Cardiac muscle cell (in vitro differentiated cells and primary cell): ENCODE data around the gene AP3B1. TPM values are rescaled to one million over a fixed set of nuclear protein-coding genes. Genes with fewer than 3 reads are reported as not detected.

Experiments
- DNase-seq, 2 donors: peaks; one replicate each; pipeline versions ENCODE4 v3.0.0 to v3.0.0-alpha.2; 2010 to 2017; ENCODE audit warnings: low read depth in 1 of 2, low spot score in 1 of 2
- H3K27ac ChIP-seq: fragments of 200-600 bp; sonication (generic); 2 replicates; pipeline ENCODE4 v1.5.1; 2016
- H3K27me3 ChIP-seq: fragments of 200-600 bp; sonication (generic); 2 replicates; pipeline ENCODE4 v1.6.0; 2016; ENCODE audit warnings: control low read depth
- H3K36me3 ChIP-seq: fragments of 200-600 bp; sonication (generic); 2 replicates; pipeline ENCODE4 v1.5.1; 2016; ENCODE audit warnings: control low read depth
- H3K4me1 ChIP-seq: fragments of 200-600 bp; sonication (generic); 2 replicates; pipeline ENCODE4 v1.8.1; 2017; ENCODE audit warnings: low read depth, mild to moderate bottlenecking, mixed run types
- H3K4me3 ChIP-seq: fragments of 200-600 bp; sonication (generic); 2 replicates; pipeline ENCODE4 v1.5.1; 2016; ENCODE audit warnings: mild to moderate bottlenecking
- H3K9me3 ChIP-seq: fragments of 200-600 bp; sonication (generic); 2 replicates; pipeline ENCODE4 v1.5.1; 2017; ENCODE audit warnings: low read depth, mild to moderate bottlenecking, control low read depth
- CTCF ChIP-seq: IDR thresholded peaks from 2 replicates; pipeline ENCODE4 v1.5.1; 2012; ENCODE audit warnings: low read depth, mild to moderate bottlenecking, low read length
- polyA plus RNA-seq: library from polyadenylated mRNA; unstranded; fragments of >200 nt; fragmentation: Nextera tagmentation; extraction: Ambion mirVana; gene quantifications from 2 replicates; pipeline ENCODE4 v1.2.1, GENCODE V29; 2016
- total RNA-seq: library from RNA; depleted of rRNA; stranded (reverse); fragments of >200 nt; gene quantifications from 2 replicates; pipeline ENCODE4 v1.2.3, GENCODE V29; 2016

The AP3B1 gene
- total and polyA plus RNA-seq, 2 experiments from 2014 or later = 32.2 to 35.3 TPM

GRCh38 chr5:78162253-78162862 lies 132.1 kb downstream of the AP3B1 start:
- no peak overlapping the region for H3K4me3 ChIP-seq
- H3K27me3 ChIP-seq = no peaks in the 10 kb centered on the region
- peak; percentile 54 for TF ChIP-seq CTCF
- H3K9me3 ChIP-seq = no peaks in the 10 kb centered on the region
- H3K36me3 ChIP-seq = peaks cover 3% of the 10 kb centered on the region
- no peaks in the 10 kb centered on the region for H3K4me1 ChIP-seq
- peak; percentile 38 to 60 for DNase-seq
- H3K27ac ChIP-seq = no peak overlapping the region

GRCh38 chr5:78157001-78157400 lies 137.5 kb downstream of the AP3B1 start:
- no peak for TF ChIP-seq CTCF
- Histone ChIP-seq H3K4me1 (no peaks in the 10 kb centered on the region), H3K36me3 (peaks cover 25% of the 10 kb centered on the region), H3K4me3 (no peak overlapping the region), H3K9me3 (no peaks in the 10 kb centered on the region), H3K27ac (no peak overlapping the region), H3K27me3 (no peaks in the 10 kb centered on the region)
- DNase-seq = no peak

GRCh38 chr5:78151594-78152271 lies 142.8 kb downstream of the AP3B1 start:
- Histone ChIP-seq H3K36me3 (peaks cover 23% of the 10 kb centered on the region), H3K4me1 (no peaks in the 10 kb centered on the region), H3K27me3 (no peaks in the 10 kb centered on the region), H3K27ac (no peak overlapping the region), H3K9me3 (no peaks in the 10 kb centered on the region), H3K4me3 (no peak overlapping the region)
- no peak for DNase-seq
- TF ChIP-seq CTCF = no peak

- H3K27me3 ChIP-seq = no peaks in the 10 kb centered on the region
- no peak overlapping the region for H3K27ac ChIP-seq
- no peaks in the 10 kb centered on the region for H3K4me1 ChIP-seq
- DNase-seq = no peak
- H3K4me3 ChIP-seq = no peak overlapping the region
- TF ChIP-seq CTCF = no peak
- peaks cover 7% of the 10 kb centered on the region for H3K36me3 ChIP-seq
- no peaks in the 10 kb centered on the region for H3K9me3 ChIP-seq
Observed at GRCh38 chr5:78137290-78137689, 157.2 kb downstream of the AP3B1 start.

- Histone ChIP-seq H3K4me1 (no peaks in the 10 kb centered on the region), H3K27ac (no peak overlapping the region), H3K9me3 (no peaks in the 10 kb centered on the region), H3K4me3 (no peak overlapping the region), H3K36me3 (peaks cover 5% of the 10 kb centered on the region), H3K27me3 (no peaks in the 10 kb centered on the region)
- no peak for TF ChIP-seq CTCF
- no peak for DNase-seq
Observed at GRCh38 chr5:78133423-78133822, 161.1 kb downstream of the AP3B1 start.
